IMR-90 (cell line): ENCODE measurements around the gene HECW1. TPM values are rescaled to one million over a fixed set of nuclear protein-coding genes. Genes with fewer than 3 reads are reported as not detected.

Source experiments
- ATAC-seq: fragments of 200-7000 bp; cut with Tn5 transposase; 2 replicates; pipeline ENCODE4 v1.9.1; 2020; ENCODE audit warnings: low read depth, mild to moderate bottlenecking, moderate library complexity
- BruUV-seq: library from RNA; stranded (reverse); fragments of 400-500 nt; replicated peaks from 2 replicates; lab custom pipeline; 2021; lab: Mats Ljungman, UMichigan
- CTCF ChIA-PET: fragments of 300-600 bp; formaldehyde crosslinking; extraction: SDS; loops from one replicate; lab custom pipeline; 2021; ENCODE audit warnings: antibody characterized with exemption; lab: Yijun Ruan, JAX
- POLR2A ChIA-PET: fragments of 300-600 bp; sonication (Branson Sonifier 250); formaldehyde crosslinking; loops from one replicate; lab custom pipeline; 2022; ENCODE audit warnings: antibody characterized with exemption; ENCODE audit not compliant: unreplicated experiment; lab: Charles Lee
- DNase-seq: peaks from one replicate; pipeline ENCODE4 v3.0.0; 2013
- H2AFZ ChIP-seq: replicated peaks from 2 replicates; pipeline ENCODE3; 2013; ENCODE audit warnings: low read length, mild to moderate bottlenecking; ENCODE audit not compliant: poor library complexity
- H2AK5ac ChIP-seq: 2 replicates; pipeline ENCODE4 v1.6.1; 2013; ENCODE audit warnings: low read depth, low read length, inconsistent platforms
- H2AK9ac ChIP-seq: replicated peaks from 2 replicates; pipeline ENCODE3; 2013; ENCODE audit warnings: mild to moderate bottlenecking, low read depth, low read length, moderate library complexity; ENCODE audit not compliant: poor library complexity
- H2BK120ac ChIP-seq: 2 replicates; pipeline ENCODE4 v1.6.1; 2013; ENCODE audit warnings: low read depth, low read length, inconsistent platforms
- H2BK15ac ChIP-seq: 3 replicates; pipeline ENCODE4 v1.6.1; 2013; ENCODE audit warnings: low read depth, low read length, inconsistent platforms
- H2BK20ac ChIP-seq: 2 replicates; pipeline ENCODE4 v1.6.1; 2013; ENCODE audit warnings: low read depth, mild to moderate bottlenecking, inconsistent platforms, low read length, moderate library complexity
- H2BK5ac ChIP-seq: 2 replicates; pipeline ENCODE4 v1.6.1; 2013; ENCODE audit warnings: mild to moderate bottlenecking, low read depth, low read length, inconsistent platforms; ENCODE audit not compliant: poor library complexity, severe bottlenecking
- H3K14ac ChIP-seq: replicated peaks from 2 replicates; pipeline ENCODE4 v1.6.1; 2013; ENCODE audit warnings: low read depth, low read length, inconsistent platforms
- H3K18ac ChIP-seq: 2 replicates; pipeline ENCODE4 v1.6.1; 2013; ENCODE audit warnings: low read depth, low read length, control low read depth
- H3K23ac ChIP-seq: 2 replicates; pipeline ENCODE4 v1.6.1; 2013; ENCODE audit warnings: low read depth, low read length, inconsistent platforms
- H3K27ac ChIP-seq: 2 replicates; pipeline ENCODE4 v1.5.1; 2013; ENCODE audit warnings: mild to moderate bottlenecking, control low read depth, low read length; ENCODE audit not compliant: insufficient read depth
- H3K27me3 ChIP-seq: 2 replicates; pipeline ENCODE4 v1.6.1; 2013; ENCODE audit warnings: low read length; ENCODE audit not compliant: control insufficient read depth, insufficient read depth
- H3K36me3 ChIP-seq: 2 replicates; pipeline ENCODE4 v1.6.1; 2013; ENCODE audit warnings: low read length, mixed read lengths; ENCODE audit not compliant: control insufficient read depth, insufficient read depth
- H3K4ac ChIP-seq: 2 replicates; pipeline ENCODE4 v1.6.1; 2013; ENCODE audit warnings: low read depth, low read length, inconsistent platforms
- H3K4me1 ChIP-seq: 2 replicates; pipeline ENCODE4 v1.6.1; 2013; ENCODE audit warnings: low read length, mixed read lengths; ENCODE audit not compliant: control insufficient read depth, insufficient read depth
- H3K4me2 ChIP-seq: 2 replicates; pipeline ENCODE4 v1.6.1; 2013; ENCODE audit warnings: low read depth, mild to moderate bottlenecking, control low read depth, low read length, moderate library complexity
- H3K4me3 ChIP-seq: 2 replicates; pipeline ENCODE4 v1.5.1; 2013; ENCODE audit warnings: low read depth, mild to moderate bottlenecking, control low read depth, low read length, moderate library complexity; ENCODE audit not compliant: insufficient read depth
- H3K56ac ChIP-seq: 2 replicates; pipeline ENCODE4 v1.6.1; 2013; ENCODE audit warnings: low read length, inconsistent platforms; ENCODE audit not compliant: insufficient read depth; ENCODE audit errors: extremely low read depth
- H3K79me1 ChIP-seq, 2 experiments: 2 replicates each; pipeline ENCODE4 v1.6.1; 2013; ENCODE audit warnings: low read length in 2 of 2, inconsistent platforms in 1 of 2, low read depth in 1 of 2
- H3K9ac ChIP-seq: 2 replicates; pipeline ENCODE4 v1.6.1; 2013; ENCODE audit warnings: low read depth, low read length, control low read depth
- H3K9me1 ChIP-seq: 2 replicates; pipeline ENCODE4 v1.6.1; 2013; ENCODE audit warnings: low read length, inconsistent platforms; ENCODE audit not compliant: insufficient read depth
- H3K9me3 ChIP-seq: 2 replicates; pipeline ENCODE4 v1.6.1; 2013; ENCODE audit warnings: low read length; ENCODE audit not compliant: control insufficient read depth, insufficient read depth
- H4K20me1 ChIP-seq: 2 replicates; pipeline ENCODE4 v1.6.1; 2013; ENCODE audit warnings: low read length, inconsistent platforms; ENCODE audit not compliant: insufficient read depth
- H4K5ac ChIP-seq: 2 replicates; pipeline ENCODE4 v1.6.1; 2013; ENCODE audit warnings: mild to moderate bottlenecking, low read depth, low read length, control low read depth
- H4K8ac ChIP-seq, 2 experiments: 2 replicates each; pipeline ENCODE4 v1.6.1; 2013; ENCODE audit warnings: low read depth in 2 of 2, low read length in 2 of 2, control low read depth in 1 of 2, inconsistent platforms in 1 of 2
- H4K91ac ChIP-seq: 2 replicates; pipeline ENCODE4 v1.6.1; 2013; ENCODE audit warnings: low read depth, low read length, inconsistent platforms; ENCODE audit not compliant: insufficient read depth
- BHLHE40 ChIP-seq: fragments of 150-350 bp; IDR thresholded peaks from 2 replicates; pipeline ENCODE4 v1.6.1; 2016; ENCODE audit warnings: mild to moderate bottlenecking, low read depth, low read length
- CEBPB ChIP-seq: IDR thresholded peaks from 2 replicates; pipeline ENCODE4 v1.6.1; 2012; ENCODE audit warnings: low read depth, low read length, improper control_type of control experiment
- CHD1 ChIP-seq: IDR thresholded peaks from 2 replicates; pipeline ENCODE4 v1.6.1; 2012; ENCODE audit warnings: low read depth, low read length, improper control_type of control experiment
- CTCF ChIP-seq: conservative IDR thresholded peaks from 2 replicates; pipeline ENCODE4 v1.5.1; 2012; ENCODE audit warnings: mild to moderate bottlenecking, low read depth, low read length, improper control_type of control experiment
- ELK1 ChIP-seq: fragments of 150-350 bp; IDR thresholded peaks from 2 replicates; pipeline ENCODE4 v1.6.1; 2016; ENCODE audit warnings: low read depth, mild to moderate bottlenecking, low read length, moderate library complexity, borderline replicate concordance
- FOS ChIP-seq: fragments of 150-350 bp; IDR thresholded peaks from 2 replicates; pipeline ENCODE4 v1.6.1; 2016; ENCODE audit warnings: low read depth, low read length
- MAFK ChIP-seq: IDR thresholded peaks from 2 replicates; pipeline ENCODE4 v1.6.1; 2012; ENCODE audit warnings: low read depth, low read length, improper control_type of control experiment
- MAZ ChIP-seq: IDR thresholded peaks from 2 replicates; pipeline ENCODE4 v1.6.1; 2012; ENCODE audit warnings: low read depth, mild to moderate bottlenecking, low read length, improper control_type of control experiment, moderate library complexity, borderline replicate concordance
- MXI1 ChIP-seq: IDR thresholded peaks from 2 replicates; pipeline ENCODE4 v1.6.1; 2012; ENCODE audit warnings: low read depth, mild to moderate bottlenecking, low read length, moderate library complexity, borderline replicate concordance
- NFE2L2 ChIP-seq: fragments of 150-350 bp; IDR thresholded peaks from 2 replicates; pipeline ENCODE4 v1.6.1; 2016; ENCODE audit warnings: low read depth, mild to moderate bottlenecking, low read length
- RAD21 ChIP-seq: IDR thresholded peaks from 2 replicates; pipeline ENCODE4 v1.6.1; 2012; ENCODE audit warnings: low read length, improper control_type of control experiment
- RCOR1 ChIP-seq: IDR thresholded peaks from 2 replicates; pipeline ENCODE4 v1.6.1; 2012; ENCODE audit warnings: mild to moderate bottlenecking, low read length, improper control_type of control experiment; ENCODE audit not compliant: insufficient replicate concordance
- RFX5 ChIP-seq: IDR thresholded peaks from 2 replicates; pipeline ENCODE4 v1.8.0; 2012; ENCODE audit warnings: low read depth, mild to moderate bottlenecking, low read length, moderate library complexity
- SMC3 ChIP-seq: fragments of 150-350 bp; IDR thresholded peaks from 2 replicates; pipeline ENCODE4 v1.6.1; 2016; ENCODE audit warnings: low read depth, mild to moderate bottlenecking, antibody characterized with exemption, low read length, moderate library complexity
- USF2 ChIP-seq: fragments of 150-350 bp; IDR thresholded peaks from 2 replicates; pipeline ENCODE4 v1.6.1; 2017; ENCODE audit warnings: mild to moderate bottlenecking, antibody characterized with exemption, low read length, low read depth
- WGBS, 2 experiments: methylation state at CpG; one replicate each; pipeline versions ENCODE4 v1.1.5 to v1.1.7; 2013; ENCODE audit warnings: missing lambda C conversion rate in 2 of 2; ENCODE audit not compliant: insufficient read length in 1 of 2; ENCODE audit errors: extremely low coverage in 2 of 2; 5-methylcytosine and 5-hydroxymethylcytosine counted together
- dilution Hi-C: fragments of 300-500 bp; cut with HindIII; formaldehyde crosslinking; loops from one replicate; pipeline ENCODE4 v1.14.3; 2018; ENCODE audit warnings: low sequenced_read_pairs; ENCODE audit not compliant: unreplicated experiment
- in situ Hi-C: fragments of 300-500 bp; cut with MboI; formaldehyde crosslinking; loops from 3 replicates; pipeline ENCODE4 v1.14.3; 2019; ENCODE audit warnings: low sequenced_read_pairs, inconsistent platforms, mixed read lengths
- intact Hi-C: fragments of 100-400 bp; cut with micrococcal nuclease; formaldehyde crosslinking; loops from 2 replicates; pipeline ENCODE4 v1.10.0; 2022
- polyA plus RNA-seq, 3 experiments: library from polyadenylated mRNA; depleted of rRNA; stranded (reverse); fragments of >200 nt; gene quantifications; 2 replicates each; pipeline ENCODE4 v1.2.3, GENCODE V29; 2012; ENCODE audit warnings: low replicate concordance in 1 of 3
- total RNA-seq: library from RNA; depleted of rRNA; stranded (reverse); fragments of >200 nt; gene quantifications from 2 replicates; pipeline ENCODE4 v1.2.3, GENCODE V29; 2012

Gene HECW1
- total and polyA plus RNA-seq, 2 of the 4 experiments (the other 2 are of a cell fraction) = 0.56 to 1.3 TPM

- no peak for ATAC-seq
- H2AK9ac ChIP-seq = no peak overlapping the region
- H4K91ac ChIP-seq = no peak overlapping the region
- no peak overlapping the region for H3K18ac ChIP-seq
- no peak overlapping the region for H3K14ac ChIP-seq
- no peak for TF ChIP-seq RAD21
- no peak for TF ChIP-seq ELK1
- no peak for TF ChIP-seq MXI1
- no peak for TF ChIP-seq BHLHE40
- TF ChIP-seq MAFK = no peak
- TF ChIP-seq RCOR1 = no peak
- TF ChIP-seq CTCF = no peak
- no peak for TF ChIP-seq USF2
- no peak for TF ChIP-seq MAZ
- TF ChIP-seq FOS = no peak
- TF ChIP-seq CEBPB = no peak
- TF ChIP-seq RFX5 = no peak
- no peak for TF ChIP-seq SMC3
- TF ChIP-seq CHD1 = no peak
- no peak for TF ChIP-seq NFE2L2
- BruUV-seq = no TSS peak
- H2BK120ac ChIP-seq = no peak overlapping the region
- intact Hi-C loops = no loop called here
- no peak overlapping the region for H3K9ac ChIP-seq
- peaks cover 4% of the 10 kb centered on the region; the same call in 1 of the 2 replicates for H3K4me1 ChIP-seq
- 93% methylated on average over 3 of the region's 6 CpGs; no CpG with 5 or more reads in 1 of the 2 experiments for WGBS, 2 experiments
- in situ Hi-C loops = no loop called here
- DNase-seq = no peak
- ChIA-PET POLR2A (no interaction called here), CTCF (interaction anchor here (1.1 kb wide), 2 partner anchors 24 to 221 kb away, joined by 3 read pairs; no protein-coding TSS in a partner anchor)
- no peaks in the 10 kb centered on the region for H3K36me3 ChIP-seq
- dilution Hi-C loops = no loop called here
- no peaks in the 10 kb centered on the region for H3K79me1 ChIP-seq
- no peak overlapping the region for H2AK5ac ChIP-seq
- H2BK20ac ChIP-seq = no peak overlapping the region
- no peak overlapping the region for H3K23ac ChIP-seq
- peaks cover 3% of the 10 kb centered on the region; the same call in 1 of the 2 replicates for H3K27me3 ChIP-seq
- no peak overlapping the region for H3K56ac ChIP-seq
- no peak overlapping the region for H4K5ac ChIP-seq
- no peak overlapping the region for H3K4me3 ChIP-seq
- no peaks in the 10 kb centered on the region for H3K9me3 ChIP-seq
- no peak overlapping the region for H3K4ac ChIP-seq
- no peak overlapping the region for H3K27ac ChIP-seq
- H3K4me2 ChIP-seq = no peak overlapping the region
- no peak overlapping the region for H2AFZ ChIP-seq
- 0 out of 2 replicates have a peak, but pooled peaks cover 4% of the 10 kb centered on the region for H3K9me1 ChIP-seq
- no peak overlapping the region for H2BK5ac ChIP-seq
- no peak overlapping the region for H4K8ac ChIP-seq
- no peak overlapping the region for H2BK15ac ChIP-seq
- no peaks in the 10 kb centered on the region for H4K20me1 ChIP-seq
These were observed 366.6 kb downstream of the HECW1 start for GRCh38 chr7:43479042-43479441.
